ENCODE results near the gene MPST. TPM values are rescaled to one million over a fixed set of nuclear protein-coding genes. Genes with fewer than 3 reads are reported as not detected.
A peak's percentile ranks its signal among the peaks of the same experiment; 100 is the strongest.

MPST gene
- total and polyA plus RNA-seq, 3 donors from 2014 or later = 64.1 to 114 (median 99.6) TPM

- DNase-seq = no peak
- intact Hi-C loops (cut with DNase I; ENCODE audit: low total_unique reads) = no loop called here
- Histone ChIP-seq H3K36me3 (ENCODE audit: low read depth, missing control alignments) (no peaks in the 10 kb centered on the region), H3K4me1 (no peaks in the 10 kb centered on the region), H3K9me3 (no peaks in the 10 kb centered on the region), H3K27ac (no peak overlapping the region), H3K4me3 (no peak overlapping the region), H3K27me3 (no peaks in the 10 kb centered on the region)
- TF ChIP-seq, protein P1, sequence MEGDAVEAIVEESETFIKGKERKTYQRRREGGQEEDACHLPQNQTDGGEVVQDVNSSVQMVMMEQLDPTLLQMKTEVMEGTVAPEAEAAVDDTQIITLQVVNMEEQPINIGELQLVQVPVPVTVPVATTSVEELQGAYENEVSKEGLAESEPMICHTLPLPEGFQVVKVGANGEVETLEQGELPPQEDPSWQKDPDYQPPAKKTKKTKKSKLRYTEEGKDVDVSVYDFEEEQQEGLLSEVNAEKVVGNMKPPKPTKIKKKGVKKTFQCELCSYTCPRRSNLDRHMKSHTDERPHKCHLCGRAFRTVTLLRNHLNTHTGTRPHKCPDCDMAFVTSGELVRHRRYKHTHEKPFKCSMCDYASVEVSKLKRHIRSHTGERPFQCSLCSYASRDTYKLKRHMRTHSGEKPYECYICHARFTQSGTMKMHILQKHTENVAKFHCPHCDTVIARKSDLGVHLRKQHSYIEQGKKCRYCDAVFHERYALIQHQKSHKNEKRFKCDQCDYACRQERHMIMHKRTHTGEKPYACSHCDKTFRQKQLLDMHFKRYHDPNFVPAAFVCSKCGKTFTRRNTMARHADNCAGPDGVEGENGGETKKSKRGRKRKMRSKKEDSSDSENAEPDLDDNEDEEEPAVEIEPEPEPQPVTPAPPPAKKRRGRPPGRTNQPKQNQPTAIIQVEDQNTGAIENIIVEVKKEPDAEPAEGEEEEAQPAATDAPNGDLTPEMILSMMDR (IDR thresholded peaks at IDR 0.05) = no peak
- no peak for TF ChIP-seq POLR2A (IDR thresholded peaks at IDR 0.05)
- 51 to 64% methylated on average over 12 to 16 of the region's 16 CpGs for WGBS, 2 donors
Measured at GRCh38 chr22:37074537-37074936, 55.0 kb downstream of the MPST start.

- intact Hi-C loops (cut with DNase I; ENCODE audit: low total_unique reads) = no loop called here
- DNase-seq = no peak
- Histone ChIP-seq H3K4me1 (no peaks in the 10 kb centered on the region), H3K27ac (no peak overlapping the region), H3K4me3 (no peak overlapping the region), H3K9me3 (no peaks in the 10 kb centered on the region), H3K36me3 (ENCODE audit: low read depth, missing control alignments) (no peaks in the 10 kb centered on the region), H3K27me3 (no peaks in the 10 kb centered on the region)
- TF ChIP-seq, protein P1 (IDR thresholded peaks at IDR 0.05) = no peak
- TF ChIP-seq POLR2A (IDR thresholded peaks at IDR 0.05) = no peak
- 64 to 75% methylated on average over 9 to 17 of the region's 17 CpGs for WGBS, 2 donors
Measured at GRCh38 chr22:37075046-37075445, 55.5 kb downstream of the MPST start.

DNA sequence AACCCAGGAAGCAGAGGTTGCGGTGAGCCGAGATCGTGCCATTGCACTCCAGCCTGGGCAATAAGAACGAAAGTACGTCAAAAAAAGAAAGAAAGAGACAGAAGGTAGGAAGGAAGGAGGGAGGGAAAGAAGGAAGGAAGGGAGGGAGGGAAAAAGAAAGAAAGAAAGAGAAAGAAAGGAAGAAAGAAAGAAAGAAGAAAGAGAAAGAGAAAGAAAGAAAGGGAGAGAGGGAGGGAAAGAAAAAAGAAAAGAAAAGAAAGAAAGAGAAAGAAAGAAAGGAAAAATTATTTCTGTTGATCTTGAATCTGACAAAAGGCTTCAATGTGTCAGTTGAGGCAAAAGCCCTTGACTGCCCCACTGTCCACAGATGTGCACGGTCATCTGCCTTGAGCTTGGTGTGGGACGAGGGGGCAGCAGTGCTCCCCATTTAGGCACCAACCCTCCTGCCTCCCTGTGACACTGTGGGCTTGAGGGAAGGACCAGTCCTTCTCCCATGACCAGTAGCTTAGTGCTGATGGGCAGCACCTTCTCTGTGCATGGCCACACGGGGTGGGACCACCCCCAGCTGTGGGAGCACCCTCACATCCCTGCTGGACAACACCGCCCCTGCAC is 56.4 kb downstream of the MPST start:
- DNase-seq = no peak
- H3K27ac ChIP-seq = no peak overlapping the region
- no peaks in the 10 kb centered on the region for H3K36me3 ChIP-seq (ENCODE audit: low read depth, missing control alignments)
- no peaks in the 10 kb centered on the region for H3K4me1 ChIP-seq
- TF ChIP-seq, protein P1 (IDR thresholded peaks at IDR 0.05) = no peak
- no peaks in the 10 kb centered on the region for H3K9me3 ChIP-seq
- no peak overlapping the region for H3K4me3 ChIP-seq
- intact Hi-C loops (cut with DNase I; ENCODE audit: low total_unique reads) = no loop called here
- WGBS, 2 donors = 79% methylated on average over 8 to 9 of the region's 9 CpGs
- H3K27me3 ChIP-seq = no peaks in the 10 kb centered on the region

DNA sequence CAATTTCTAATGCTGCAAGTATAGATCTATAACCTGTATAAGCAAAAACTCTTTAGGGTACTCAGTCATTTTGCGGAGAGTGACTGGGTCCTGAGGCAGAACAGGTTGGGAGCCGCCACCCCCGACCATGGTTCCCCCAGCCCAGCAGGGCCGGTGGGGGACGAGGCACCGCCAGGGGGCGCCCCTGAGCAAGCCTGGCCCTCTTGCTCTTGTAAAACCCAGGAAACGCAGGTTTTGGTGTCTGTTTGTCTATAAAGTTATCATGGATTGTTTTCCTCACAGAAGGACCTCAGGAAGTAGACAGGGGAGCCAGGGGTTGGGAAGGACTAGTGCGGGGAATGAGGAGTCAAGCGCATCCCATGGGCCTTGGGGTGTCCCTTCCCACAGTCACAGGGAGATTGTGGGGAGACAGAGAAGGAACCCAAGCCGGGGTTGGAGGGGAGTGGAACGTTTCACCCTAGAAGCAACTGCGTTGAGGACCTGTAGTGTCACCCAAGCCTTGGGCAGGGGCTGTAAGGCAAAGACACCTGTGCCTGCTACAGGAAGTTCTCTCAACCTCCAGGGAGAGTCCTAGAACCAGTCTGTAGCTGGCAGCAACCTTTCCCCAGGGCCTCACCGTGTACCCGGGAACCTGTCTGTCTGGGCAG is 58.4 kb downstream of the MPST start:
- H3K27ac ChIP-seq = no peak overlapping the region
- peak; percentile 71 for DNase-seq
- 43 to 47% methylated on average over 15 of the region's 15 CpGs for WGBS, 2 donors

More for the DNA sequence above, 58.4 kb downstream of the MPST start:
- intact Hi-C loops (cut with DNase I; ENCODE audit: low total_unique reads) = no loop called here
- Histone ChIP-seq H3K36me3 (ENCODE audit: low read depth, missing control alignments) (no peaks in the 10 kb centered on the region), H3K9me3 (no peaks in the 10 kb centered on the region), H3K27me3 (no peaks in the 10 kb centered on the region), H3K4me1 (no peaks in the 10 kb centered on the region), H3K4me3 (no peak overlapping the region)
- TF ChIP-seq, protein P1 (IDR thresholded peaks at IDR 0.05) = peak; percentile 49 to 89 (median 66)
- no peak for TF ChIP-seq POLR2A (IDR thresholded peaks at IDR 0.05)
